Endothelial cell of umbilical vein (primary cell): ENCODE measurements around the gene BID. TPM values are rescaled to one million over a fixed set of nuclear protein-coding genes. Genes with fewer than 3 reads are reported as not detected.

Experiments used
- BruUV-seq: library from RNA; stranded (reverse); fragments of 400-500 nt; replicated peaks from 2 replicates; lab custom pipeline; 2021; lab: Mats Ljungman, UMichigan
- CTCF ChIA-PET: fragments of 300-600, 350-600 bp; sonication (Branson Sonifier 250); formaldehyde crosslinking; loops from one replicate; lab custom pipeline; 2021; ENCODE audit warnings: antibody characterized with exemption, inconsistent platforms; lab: Charles Lee
- POLR2A ChIA-PET: fragments of 300-600, 350-600 bp; sonication (Branson Sonifier 250); formaldehyde crosslinking; loops from one replicate; lab custom pipeline; 2021; ENCODE audit warnings: antibody characterized with exemption, inconsistent platforms; lab: Charles Lee
- DNase-seq: peaks from one replicate; pipeline ENCODE4 v3.0.0-alpha.2; 2011; ENCODE audit warnings: low read depth, low spot score
- FAIRE-seq: peaks from 2 replicates; lab custom pipeline; 2011; peaks lifted over from hg19 to GRCh38; lab: Jason Lieb, UNC
- H2AFZ ChIP-seq: 2 replicates; pipeline ENCODE4 v1.6.0; 2012; ENCODE audit warnings: low read depth, low read length, control low read depth, inconsistent platforms
- H3K27ac ChIP-seq: 2 replicates; pipeline ENCODE4 v1.5.1; 2011; ENCODE audit warnings: low read depth, mild to moderate bottlenecking, control low read depth, low read length, moderate library complexity; ENCODE audit not compliant: insufficient read depth
- H3K27me3 ChIP-seq, 2 experiments: 2 replicates each; pipeline versions ENCODE4 v1.6.0 to v1.6.1; 2011; ENCODE audit warnings: low read length in 2 of 2, mixed read lengths in 1 of 2; ENCODE audit not compliant: control insufficient read depth in 2 of 2, insufficient read depth in 2 of 2
- H3K36me3 ChIP-seq, 2 experiments: 2 replicates in 1 of 2; 3 replicates in 1 of 2; pipeline ENCODE4 v1.5.1; 2011; ENCODE audit warnings: low read length in 2 of 2, mild to moderate bottlenecking in 1 of 2, moderate library complexity in 1 of 2; ENCODE audit not compliant: control insufficient read depth in 2 of 2, insufficient read depth in 2 of 2; ENCODE audit errors: extremely low read depth in 1 of 2
- H3K4me1 ChIP-seq: 3 replicates; pipeline ENCODE4 v1.5.1; 2011; ENCODE audit warnings: mild to moderate bottlenecking, low read length; ENCODE audit not compliant: control insufficient read depth, insufficient read depth; ENCODE audit errors: extremely low read depth
- H3K4me2 ChIP-seq: 2 replicates; pipeline ENCODE4 v1.6.1; 2011; ENCODE audit warnings: low read length, control low read depth, mixed read lengths; ENCODE audit not compliant: insufficient read depth
- H3K4me3 ChIP-seq, 3 experiments: fragments of 200-600 bp in 1 of 3; sonication (generic), shearing (Covaris generic) in 1 of 3; replicated peaks in 1 of 3; 2 replicates each; pipeline ENCODE4 v1.5.1; 2011 to 2016; ENCODE audit warnings: control low read depth in 3 of 3, low read length in 3 of 3, mild to moderate bottlenecking in 2 of 3, inconsistent platforms in 1 of 3, low read depth in 1 of 3, moderate library complexity in 1 of 3; ENCODE audit not compliant: insufficient read depth in 1 of 3
- H3K79me2 ChIP-seq: 2 replicates; pipeline ENCODE4 v1.6.0; 2012; ENCODE audit warnings: low read length, inconsistent platforms; ENCODE audit not compliant: control insufficient read depth, insufficient read depth
- H3K9ac ChIP-seq: replicated peaks from 2 replicates; pipeline ENCODE3; 2011; ENCODE audit warnings: low read length, control low read depth; ENCODE audit not compliant: insufficient read depth; ENCODE audit errors: extremely low read depth
- H3K9me1 ChIP-seq: replicated peaks from 3 replicates; pipeline ENCODE4 v1.6.0; 2011; ENCODE audit warnings: mild to moderate bottlenecking, low read length; ENCODE audit not compliant: control insufficient read depth, insufficient read depth; ENCODE audit errors: extremely low read depth
- H3K9me3 ChIP-seq: replicated peaks from 2 replicates; pipeline ENCODE4 v1.5.1; 2012; ENCODE audit warnings: low read length, inconsistent platforms; ENCODE audit not compliant: control insufficient read depth, insufficient read depth
- H4K20me1 ChIP-seq: replicated peaks from 2 replicates; pipeline ENCODE3; 2011; ENCODE audit warnings: mild to moderate bottlenecking, low read length; ENCODE audit not compliant: control insufficient read depth, insufficient read depth; ENCODE audit errors: extremely low read depth
- EZH2 ChIP-seq: IDR thresholded peaks from 2 replicates; pipeline ENCODE4 v1.6.1; 2012; ENCODE audit warnings: borderline replicate concordance, low read depth, mild to moderate bottlenecking, moderate library complexity, low read length, inconsistent platforms; ENCODE audit not compliant: severe bottlenecking
- FOS ChIP-seq: IDR thresholded peaks from 2 replicates; pipeline ENCODE4 v1.6.1; 2011; ENCODE audit warnings: mild to moderate bottlenecking, low read length, moderate library complexity, borderline replicate concordance; ENCODE audit not compliant: insufficient read depth
- GATA2 ChIP-seq: IDR thresholded peaks from 2 replicates; pipeline ENCODE4 v1.7.0; 2011; ENCODE audit warnings: low read depth, mild to moderate bottlenecking, moderate library complexity, mixed read lengths, low read length; ENCODE audit not compliant: insufficient read length, insufficient read depth
- JUN ChIP-seq: IDR thresholded peaks from 2 replicates; pipeline ENCODE4 v1.6.1; 2011; ENCODE audit warnings: borderline replicate concordance, low read depth; ENCODE audit not compliant: insufficient read length, insufficient read depth
- MYC ChIP-seq: IDR thresholded peaks from one replicate; pipeline ENCODE4 v1.6.1; 2011; ENCODE audit warnings: mild to moderate bottlenecking, low read depth, low read length
- POLR2A ChIP-seq: IDR thresholded peaks from 2 replicates; pipeline ENCODE4 v1.6.1; 2012; ENCODE audit warnings: low read depth, mild to moderate bottlenecking, control low read depth, low read length
- POLR2AphosphoS5 ChIP-seq: IDR thresholded peaks from 2 replicates; pipeline ENCODE4 v1.6.1; 2012; ENCODE audit warnings: low read depth, mild to moderate bottlenecking, control low read depth, low read length, moderate library complexity; ENCODE audit not compliant: insufficient read depth
- dilution Hi-C: fragments of 300-500 bp; cut with MboI; formaldehyde crosslinking; loops from one replicate; pipeline ENCODE4 v1.15.0; 2019; ENCODE audit warnings: low sequenced_read_pairs; ENCODE audit not compliant: extremely low pct_ligation_motif_present
- intact Hi-C: fragments of 100-400 bp; cut with micrococcal nuclease; formaldehyde crosslinking; loops from one replicate; pipeline ENCODE4 v1.10.0; 2022
- polyA plus RNA-seq, 4 experiments: library from polyadenylated mRNA; depleted of rRNA in 3 of 4; stranded (reverse) in 3 of 4; unstranded in 1 of 4; fragments of >200 nt; gene quantifications; 2 replicates each; pipeline versions ENCODE4 v1.2.1 to v1.2.3, GENCODE V29; 2011 to 2012; ENCODE audit warnings: missing spikeins in 1 of 4
- total RNA-seq: library from RNA; stranded (reverse); gene quantifications from 2 replicates; pipeline ENCODE4 v1.2.3, GENCODE V29; 2021
- TF ChIP-seq, protein P1 (sequence below), 2 donors: IDR thresholded peaks; 1 replicate in 1 of 2; 2 replicates in 1 of 2; pipeline ENCODE4 v1.5.1; 2011; ENCODE audit warnings: low read length in 2 of 2, mild to moderate bottlenecking in 2 of 2, moderate library complexity in 2 of 2, control low read depth in 1 of 2, inconsistent platforms in 1 of 2, low read depth in 1 of 2; ENCODE audit not compliant: insufficient read depth in 1 of 2; ENCODE audit errors: extremely low read depth in 1 of 2
- TF ChIP-seq, protein P2 (sequence below): IDR thresholded peaks from 2 replicates; pipeline ENCODE4 v1.6.1; 2011; ENCODE audit not compliant: insufficient read depth, insufficient read length

BID gene
- total and polyA plus RNA-seq, 2 donors (not counting 3 experiments of a cell fraction or from before 2014, with no cell fraction given) = 39.0 to 119 TPM

DNA sequence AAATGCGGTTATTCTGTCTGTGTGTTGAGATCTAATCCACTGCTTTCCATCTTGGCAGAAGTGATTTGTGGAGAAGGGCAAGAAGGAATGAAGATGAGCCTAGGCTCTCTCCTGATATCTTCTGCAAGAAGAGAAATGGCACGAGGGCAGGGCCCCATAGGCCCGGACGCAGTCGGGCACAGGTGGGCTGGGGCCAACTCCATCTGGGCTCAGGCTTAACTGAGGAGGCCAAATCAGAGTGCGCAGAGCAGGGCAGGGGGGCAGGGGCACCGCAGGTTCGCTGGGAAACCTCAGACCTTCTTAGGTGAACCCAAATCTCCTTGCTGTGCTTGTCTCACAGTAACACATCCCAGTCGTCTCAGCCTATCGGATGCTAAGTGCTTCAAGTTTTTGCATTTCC is 32.8 kb upstream of the BID start:
- Histone ChIP-seq H3K27me3 (no peaks in the 10 kb centered on the region), H3K27ac (no peak overlapping the region), H4K20me1 (no peaks in the 10 kb centered on the region), H3K36me3 (peaks cover 7 to 26% of the 10 kb centered on the region in 2 experiments), H3K4me1 (no peaks in the 10 kb centered on the region), H3K79me2 (no peaks in the 10 kb centered on the region), H2AFZ (no peak overlapping the region), H3K4me2 (no peak overlapping the region), H3K4me3 (no peak overlapping the region), H3K9me1 (no peaks in the 10 kb centered on the region), H3K9ac (no peak overlapping the region), H3K9me3 (no peaks in the 10 kb centered on the region)
- TF ChIP-seq, protein P1, sequence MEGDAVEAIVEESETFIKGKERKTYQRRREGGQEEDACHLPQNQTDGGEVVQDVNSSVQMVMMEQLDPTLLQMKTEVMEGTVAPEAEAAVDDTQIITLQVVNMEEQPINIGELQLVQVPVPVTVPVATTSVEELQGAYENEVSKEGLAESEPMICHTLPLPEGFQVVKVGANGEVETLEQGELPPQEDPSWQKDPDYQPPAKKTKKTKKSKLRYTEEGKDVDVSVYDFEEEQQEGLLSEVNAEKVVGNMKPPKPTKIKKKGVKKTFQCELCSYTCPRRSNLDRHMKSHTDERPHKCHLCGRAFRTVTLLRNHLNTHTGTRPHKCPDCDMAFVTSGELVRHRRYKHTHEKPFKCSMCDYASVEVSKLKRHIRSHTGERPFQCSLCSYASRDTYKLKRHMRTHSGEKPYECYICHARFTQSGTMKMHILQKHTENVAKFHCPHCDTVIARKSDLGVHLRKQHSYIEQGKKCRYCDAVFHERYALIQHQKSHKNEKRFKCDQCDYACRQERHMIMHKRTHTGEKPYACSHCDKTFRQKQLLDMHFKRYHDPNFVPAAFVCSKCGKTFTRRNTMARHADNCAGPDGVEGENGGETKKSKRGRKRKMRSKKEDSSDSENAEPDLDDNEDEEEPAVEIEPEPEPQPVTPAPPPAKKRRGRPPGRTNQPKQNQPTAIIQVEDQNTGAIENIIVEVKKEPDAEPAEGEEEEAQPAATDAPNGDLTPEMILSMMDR (IDR thresholded peaks at IDR 0.05; ENCODE audit: extremely low read depth in 1 of 2, insufficient read depth in 1 of 2, low read depth in 1 of 2, low read length in 2 of 2) = no peak
- TF ChIP-seq FOS = no peak
- no peak for TF ChIP-seq GATA2
- intact Hi-C loops = no loop called here
- no peak for DNase-seq
- CTCF ChIA-PET = interaction anchor here (1.1 kb wide), 1 partner anchor 269 kb away, joined by 5 read pairs; no protein-coding TSS in a partner anchor
- no peak for FAIRE-seq
- no TSS peak for BruUV-seq
- dilution Hi-C loops = no loop called here
- POLR2A ChIA-PET = no interaction called here

DNA sequence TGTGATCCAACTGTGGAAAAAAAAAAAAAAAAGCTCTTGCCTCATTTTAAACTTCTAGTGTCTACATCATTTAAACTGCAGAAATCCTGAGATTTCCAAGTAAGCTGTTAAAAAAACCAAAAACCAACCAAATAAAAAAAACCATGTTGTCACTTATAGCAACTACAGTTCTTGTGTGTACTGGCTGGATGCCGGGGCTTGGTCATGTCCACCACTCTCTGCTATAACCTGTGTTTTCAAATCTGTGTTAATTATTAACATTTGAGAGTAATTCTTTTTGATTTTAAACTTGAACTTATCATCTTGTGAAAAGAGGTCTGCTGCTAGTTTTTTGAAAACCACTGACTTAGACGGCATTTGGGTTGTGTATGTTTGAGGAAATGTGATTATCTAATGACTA is 32.2 kb upstream of the BID start:
- Histone ChIP-seq H3K36me3 (peaks cover 7 to 24% of the 10 kb centered on the region in 2 experiments), H3K27ac (no peak overlapping the region), H3K9ac (no peak overlapping the region), H3K9me3 (no peaks in the 10 kb centered on the region), H3K79me2 (no peaks in the 10 kb centered on the region), H3K4me3 (no peak overlapping the region), H3K4me1 (no peaks in the 10 kb centered on the region), H3K9me1 (no peaks in the 10 kb centered on the region), H3K4me2 (no peak overlapping the region), H2AFZ (no peak overlapping the region), H4K20me1 (no peaks in the 10 kb centered on the region), H3K27me3 (no peaks in the 10 kb centered on the region)
- no TSS peak for BruUV-seq
- no peak for FAIRE-seq
- intact Hi-C loops = no loop called here
- TF ChIP-seq, protein P1 (IDR thresholded peaks at IDR 0.05; ENCODE audit: extremely low read depth in 1 of 2, insufficient read depth in 1 of 2, low read depth in 1 of 2, low read length in 2 of 2) = no peak
- TF ChIP-seq POLR2A (no peak), FOS (no peak), MYC (no peak), GATA2 (no peak), POLR2AphosphoS5 (no peak), JUN (no peak), EZH2 (no peak)
- TF ChIP-seq, protein P2, sequence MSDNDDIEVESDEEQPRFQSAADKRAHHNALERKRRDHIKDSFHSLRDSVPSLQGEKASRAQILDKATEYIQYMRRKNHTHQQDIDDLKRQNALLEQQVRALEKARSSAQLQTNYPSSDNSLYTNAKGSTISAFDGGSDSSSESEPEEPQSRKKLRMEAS = no peak
- ChIA-PET POLR2A (no interaction called here), CTCF (interaction anchor here (1.0 to 1.7 kb wide), 3 partner anchors 11 to 270 kb away, joined by 3 to 7 read pairs (median 5); no protein-coding TSS in a partner anchor)
- no peak for DNase-seq
- dilution Hi-C loops = no loop called here
